ENCODE data around the gene EHF.

DNA sequence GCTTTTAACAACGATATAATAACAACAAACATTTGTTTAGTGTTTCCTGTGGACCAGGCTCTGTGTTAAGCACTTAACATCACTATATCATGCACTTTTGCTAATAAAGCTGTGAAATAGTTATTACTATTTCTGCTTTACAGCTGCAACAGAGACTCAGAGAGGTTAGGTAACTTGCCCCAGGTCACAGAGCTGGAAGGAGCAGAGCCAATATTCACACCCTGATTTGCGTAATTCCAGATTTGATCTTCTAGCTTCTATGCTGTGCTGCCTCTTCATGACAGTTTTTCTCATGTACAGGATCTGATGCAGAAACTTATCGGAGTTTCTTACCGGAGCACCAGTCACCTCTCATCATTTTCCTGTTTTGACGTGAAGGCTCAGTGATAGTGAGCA, 33.6 kb upstream of the EHF start:
- TF ChIP-seq, protein P1, sequence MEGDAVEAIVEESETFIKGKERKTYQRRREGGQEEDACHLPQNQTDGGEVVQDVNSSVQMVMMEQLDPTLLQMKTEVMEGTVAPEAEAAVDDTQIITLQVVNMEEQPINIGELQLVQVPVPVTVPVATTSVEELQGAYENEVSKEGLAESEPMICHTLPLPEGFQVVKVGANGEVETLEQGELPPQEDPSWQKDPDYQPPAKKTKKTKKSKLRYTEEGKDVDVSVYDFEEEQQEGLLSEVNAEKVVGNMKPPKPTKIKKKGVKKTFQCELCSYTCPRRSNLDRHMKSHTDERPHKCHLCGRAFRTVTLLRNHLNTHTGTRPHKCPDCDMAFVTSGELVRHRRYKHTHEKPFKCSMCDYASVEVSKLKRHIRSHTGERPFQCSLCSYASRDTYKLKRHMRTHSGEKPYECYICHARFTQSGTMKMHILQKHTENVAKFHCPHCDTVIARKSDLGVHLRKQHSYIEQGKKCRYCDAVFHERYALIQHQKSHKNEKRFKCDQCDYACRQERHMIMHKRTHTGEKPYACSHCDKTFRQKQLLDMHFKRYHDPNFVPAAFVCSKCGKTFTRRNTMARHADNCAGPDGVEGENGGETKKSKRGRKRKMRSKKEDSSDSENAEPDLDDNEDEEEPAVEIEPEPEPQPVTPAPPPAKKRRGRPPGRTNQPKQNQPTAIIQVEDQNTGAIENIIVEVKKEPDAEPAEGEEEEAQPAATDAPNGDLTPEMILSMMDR (IDR thresholded peaks at IDR 0.05): no peak
- no peak for TF ChIP-seq POLR2A (IDR thresholded peaks at IDR 0.05)

Measured in body of pancreas (tissue), 4 donors.